Esophagus mucosa (tissue), 1 donor: ENCODE results near the gene ANKRD18B. TPM values are rescaled to one million over a fixed set of nuclear protein-coding genes. Genes with fewer than 3 reads are reported as not detected.
"Not testable (repeated sequence)": the region's sequence is repeated elsewhere in the genome, so short reads cannot be mapped to it uniquely, and the experiment has no call there.

ENCODE experiments used
- ATAC-seq: fragments of 200-7000 bp; cut with Tn5 transposase; one replicate; pipeline ENCODE4 v1.9.1; 2020
- total RNA-seq: library from RNA; stranded (reverse); gene quantifications from one replicate; pipeline ENCODE4 v1.2.4, GENCODE V29; 2023
- donor health status: DM: yes; HTN: yes; CAD: no.

Gene ANKRD18B
- total RNA-seq, 1 donor from 2014 or later = 10.0 TPM

- ATAC-seq = no peak
Measured at GRCh38 chr9:33614001-33614687, 90.1 kb downstream of the ANKRD18B start.

- not testable (repeated sequence) for ATAC-seq
Measured at GRCh38 chr9:33618370-33618769, 94.3 kb downstream of the ANKRD18B start.

- ATAC-seq = no peak
Measured at GRCh38 chr9:33619666-33620404, 95.8 kb downstream of the ANKRD18B start.

GRCh38 chr9:33620738-33621439, 96.8 kb downstream of the ANKRD18B start:
- ATAC-seq = peak; percentile 93

Other genes with a start within 250 kb of the ANKRD18B start
- 26.6 TPM for gene NFX1, start 233.7 kb upstream of the ANKRD18B start, total RNA-seq
- 1.7 TPM for gene AQP7, start 121.7 kb upstream of the ANKRD18B start, total RNA-seq
- 1,467 TPM for gene AQP3, start 76.7 kb upstream of the ANKRD18B start, total RNA-seq
- gene NOL6, start 50.3 kb upstream of the ANKRD18B start, total RNA-seq = 37.9 TPM